ENCODE measurements around the gene ZNF470.
A peak's percentile ranks its signal among the peaks of the same experiment; 100 is the strongest.

The ZNF470 gene

GRCh38 chr19:56567274-56568120, at the start of gene ZNF470:
ZNF470 (plus strand) TSS chr19:56567468; CDS start chr19:56570312, 2,844 bp downstream.
- DNase-seq, result peak; percentile 85

- DNase-seq, result no peak
Observed at GRCh38 chr19:56525214-56525860, 41.9 kb upstream of the ZNF470 start.

- no peak for DNase-seq
Observed at GRCh38 chr19:56537442-56537841, 29.8 kb upstream of the ZNF470 start.

- peak; percentile 85 for DNase-seq
Observed at GRCh38 chr19:56538254-56538760, 29.0 kb upstream of the ZNF470 start.

- no peak for DNase-seq
Observed at GRCh38 chr19:56538761-56539263, 28.5 kb upstream of the ZNF470 start, which contains the start of gene ZFP28. ZFP28 (plus strand) TSS chr19:56538948; CDS start chr19:56539019, 71 bp downstream.

- no peak for DNase-seq
Observed at GRCh38 chr19:56543776-56544175, 23.5 kb upstream of the ZNF470 start.

GRCh38 chr19:56547535-56547934, 19.7 kb upstream of the ZNF470 start:
- DNase-seq, result no peak

- DNase-seq, result no peak
Observed at GRCh38 chr19:56554272-56554869, 12.9 kb upstream of the ZNF470 start.

- DNase-seq, result no peak
Observed at GRCh38 chr19:56562766-56563165, 4.5 kb upstream of the ZNF470 start.

- peak; percentile 23 for DNase-seq
Observed at GRCh38 chr19:56566904-56567273, 379 bp upstream of the ZNF470 start.

GRCh38 chr19:56572589-56572988, 5.3 kb downstream of the ZNF470 start:
- no peak for DNase-seq

GRCh38 chr19:56573914-56574313, 6.6 kb downstream of the ZNF470 start:
- no peak for DNase-seq

- no peak for DNase-seq
Observed at GRCh38 chr19:56577719-56578602, 10.7 kb downstream of the ZNF470 start.

GRCh38 chr19:56594446-56594782, 27.1 kb downstream of the ZNF470 start:
- no peak for DNase-seq

- DNase-seq, result peak; percentile 85
Observed at GRCh38 chr19:56594783-56595547, 27.7 kb downstream of the ZNF470 start, which contains the start of gene ZNF71. ZNF71 (plus strand) TSS chr19:56595302; CDS start chr19:56601559, 6,257 bp downstream.

GRCh38 chr19:56595548-56595899, 28.3 kb downstream of the ZNF470 start:
- DNase-seq, result no peak

GRCh38 chr19:56596676-56597075, 29.4 kb downstream of the ZNF470 start:
- DNase-seq, result no peak

- no peak for DNase-seq
Observed at GRCh38 chr19:56597696-56598095, 30.4 kb downstream of the ZNF470 start.

- no peak for DNase-seq
Observed at GRCh38 chr19:56601375-56601774, 34.1 kb downstream of the ZNF470 start.

- DNase-seq, result no peak
Observed at GRCh38 chr19:56603829-56604228, 36.6 kb downstream of the ZNF470 start.

GRCh38 chr19:56608274-56608964, 41.2 kb downstream of the ZNF470 start:
- DNase-seq, result no peak

All from activated CD4-positive, alpha-beta T cell treated with anti-CD3 and anti-CD28 coated beads, Interleukin-2, amount 50 U/mL, for 1 hour (primary cell).